ENCODE measurements around the gene CD93.

CD93 gene

DNA sequence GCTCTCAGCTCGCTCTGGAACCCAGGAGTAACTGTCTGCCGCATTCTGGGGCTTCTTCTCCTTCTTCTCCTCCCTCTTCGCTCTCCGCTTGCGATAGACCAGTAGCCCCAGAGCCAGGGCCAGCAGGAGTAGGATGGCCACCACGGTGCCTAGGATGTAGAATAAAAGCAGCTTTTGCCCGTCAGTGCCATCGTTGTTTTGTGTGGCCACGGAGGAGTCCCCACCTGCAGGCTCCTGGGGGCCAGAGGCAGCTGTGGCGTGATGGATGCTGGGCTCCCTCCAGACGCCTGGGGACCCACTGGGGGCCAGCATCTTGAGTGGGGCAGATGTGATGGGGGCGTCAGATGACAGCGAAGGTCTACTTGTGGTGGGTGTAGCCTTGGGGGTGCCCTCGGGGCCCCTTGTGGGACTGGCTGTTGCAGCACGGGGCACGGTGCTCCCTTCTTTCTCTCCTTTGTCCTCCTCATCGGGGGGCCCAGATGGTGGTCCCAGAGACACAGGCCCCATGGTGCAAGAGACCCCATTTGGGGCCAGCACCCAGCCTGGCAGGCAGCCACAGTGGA is 1.8 kb downstream of the CD93 start (continued):
- TF ChIP-seq SNAI2 (CRISPR knock-in tag; IDR thresholded peaks at IDR 0.05): no peak
- TF ChIP-seq, protein P1, sequence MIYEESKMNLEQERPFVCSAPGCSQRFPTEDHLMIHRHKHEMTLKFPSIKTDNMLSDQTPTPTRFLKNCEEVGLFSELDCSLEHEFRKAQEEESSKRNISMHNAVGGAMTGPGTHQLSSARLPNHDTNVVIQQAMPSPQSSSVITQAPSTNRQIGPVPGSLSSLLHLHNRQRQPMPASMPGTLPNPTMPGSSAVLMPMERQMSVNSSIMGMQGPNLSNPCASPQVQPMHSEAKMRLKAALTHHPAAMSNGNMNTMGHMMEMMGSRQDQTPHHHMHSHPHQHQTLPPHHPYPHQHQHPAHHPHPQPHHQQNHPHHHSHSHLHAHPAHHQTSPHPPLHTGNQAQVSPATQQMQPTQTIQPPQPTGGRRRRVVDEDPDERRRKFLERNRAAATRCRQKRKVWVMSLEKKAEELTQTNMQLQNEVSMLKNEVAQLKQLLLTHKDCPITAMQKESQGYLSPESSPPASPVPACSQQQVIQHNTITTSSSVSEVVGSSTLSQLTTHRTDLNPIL (CRISPR knock-in tag; IDR thresholded peaks at IDR 0.05; ENCODE audit: low read depth): no peak
- TF ChIP-seq ISL1 (CRISPR knock-in tag; IDR thresholded peaks at IDR 0.05): no peak
- no peak for TF ChIP-seq TCF4 (CRISPR knock-in tag; IDR thresholded peaks at IDR 0.05; ENCODE audit: borderline replicate concordance)
- no peak for TF ChIP-seq OSR1 (CRISPR knock-in tag; IDR thresholded peaks at IDR 0.05)
- TF ChIP-seq TSHZ2 (CRISPR knock-in tag; IDR thresholded peaks at IDR 0.05): no peak

GRCh38 chr20:23083553-23084220 is 2.4 kb downstream of the CD93 start:
- TF ChIP-seq ISL1 (CRISPR knock-in tag; IDR thresholded peaks at IDR 0.05) (no peak), OSR1 (CRISPR knock-in tag; IDR thresholded peaks at IDR 0.05) (no peak), PATZ1 (CRISPR knock-in tag; IDR thresholded peaks at IDR 0.05; ENCODE audit: borderline replicate concordance) (no peak), BACH2 (CRISPR knock-in tag; IDR thresholded peaks at IDR 0.05; ENCODE audit: borderline replicate concordance) (no peak), ZNF70 (CRISPR knock-in tag; IDR thresholded peaks at IDR 0.05) (no peak), SNAI2 (CRISPR knock-in tag; IDR thresholded peaks at IDR 0.05) (no peak), ZFP3 (CRISPR knock-in tag; IDR thresholded peaks at IDR 0.05) (no peak), ARNTL (CRISPR knock-in tag; IDR thresholded peaks at IDR 0.05; ENCODE audit: borderline replicate concordance, low read depth) (no peak), TSHZ2 (CRISPR knock-in tag; IDR thresholded peaks at IDR 0.05) (no peak), ZNF8 (CRISPR knock-in tag; IDR thresholded peaks at IDR 0.05) (no peak), ZC3H10 (CRISPR knock-in tag; IDR thresholded peaks at IDR 0.05) (no peak), RARB (CRISPR knock-in tag; IDR thresholded peaks at IDR 0.05) (no peak), ZNF565 (CRISPR knock-in tag; conservative IDR thresholded peaks at IDR 0.05; ENCODE audit: low read depth) (no peak), ZFP30 (CRISPR knock-in tag; IDR thresholded peaks at IDR 0.05) (no peak), CSDC2 (CRISPR knock-in tag; IDR thresholded peaks at IDR 0.05) (no peak)
- TF ChIP-seq, protein P1 (CRISPR knock-in tag; IDR thresholded peaks at IDR 0.05; ENCODE audit: low read depth): no peak
- TF ChIP-seq, protein P2, sequence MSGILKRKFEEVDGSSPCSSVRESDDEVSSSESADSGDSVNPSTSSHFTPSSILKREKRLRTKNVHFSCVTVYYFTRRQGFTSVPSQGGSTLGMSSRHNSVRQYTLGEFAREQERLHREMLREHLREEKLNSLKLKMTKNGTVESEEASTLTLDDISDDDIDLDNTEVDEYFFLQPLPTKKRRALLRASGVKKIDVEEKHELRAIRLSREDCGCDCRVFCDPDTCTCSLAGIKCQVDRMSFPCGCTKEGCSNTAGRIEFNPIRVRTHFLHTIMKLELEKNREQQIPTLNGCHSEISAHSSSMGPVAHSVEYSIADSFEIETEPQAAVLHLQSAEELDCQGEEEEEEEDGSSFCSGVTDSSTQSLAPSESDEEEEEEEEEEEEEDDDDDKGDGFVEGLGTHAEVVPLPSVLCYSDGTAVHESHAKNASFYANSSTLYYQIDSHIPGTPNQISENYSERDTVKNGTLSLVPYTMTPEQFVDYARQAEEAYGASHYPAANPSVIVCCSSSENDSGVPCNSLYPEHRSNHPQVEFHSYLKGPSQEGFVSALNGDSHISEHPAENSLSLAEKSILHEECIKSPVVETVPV (CRISPR knock-in tag; IDR thresholded peaks at IDR 0.05): no peak
- TF ChIP-seq, protein P3, sequence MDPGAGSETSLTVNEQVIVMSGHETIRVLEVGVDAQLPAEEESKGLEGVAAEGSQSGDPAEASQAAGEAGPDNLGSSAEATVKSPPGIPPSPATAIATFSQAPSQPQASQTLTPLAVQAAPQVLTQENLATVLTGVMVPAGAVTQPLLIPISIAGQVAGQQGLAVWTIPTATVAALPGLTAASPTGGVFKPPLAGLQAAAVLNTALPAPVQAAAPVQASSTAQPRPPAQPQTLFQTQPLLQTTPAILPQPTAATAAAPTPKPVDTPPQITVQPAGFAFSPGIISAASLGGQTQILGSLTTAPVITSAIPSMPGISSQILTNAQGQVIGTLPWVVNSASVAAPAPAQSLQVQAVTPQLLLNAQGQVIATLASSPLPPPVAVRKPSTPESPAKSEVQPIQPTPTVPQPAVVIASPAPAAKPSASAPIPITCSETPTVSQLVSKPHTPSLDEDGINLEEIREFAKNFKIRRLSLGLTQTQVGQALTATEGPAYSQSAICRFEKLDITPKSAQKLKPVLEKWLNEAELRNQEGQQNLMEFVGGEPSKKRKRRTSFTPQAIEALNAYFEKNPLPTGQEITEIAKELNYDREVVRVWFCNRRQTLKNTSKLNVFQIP (CRISPR knock-in tag; IDR thresholded peaks at IDR 0.05; ENCODE audit: borderline replicate concordance, low read depth): no peak
- no peak for ATAC-seq
